Esophagus (tissue), 2 donors: ENCODE results near the gene NTHL1. TPM values are rescaled to one million over a fixed set of nuclear protein-coding genes. Genes with fewer than 3 reads are reported as not detected.

ENCODE experiments used
- H3K27ac ChIP-seq, 2 donors: one replicate each; pipeline ENCODE4 v1.5.1; 2013; ENCODE audit warnings: low read depth in 2 of 2, mild to moderate bottlenecking in 2 of 2, inconsistent platforms in 1 of 2, low read length in 1 of 2, moderate library complexity in 1 of 2
- H3K27me3 ChIP-seq, 2 donors: one replicate each; pipeline ENCODE4 v1.6.1; 2013; ENCODE audit warnings: low read length in 2 of 2, control low read depth in 1 of 2, mild to moderate bottlenecking in 1 of 2; ENCODE audit not compliant: insufficient read depth in 2 of 2, control insufficient read depth in 1 of 2
- H3K36me3 ChIP-seq, 2 donors: one replicate each; pipeline ENCODE4 v1.6.1; 2013; ENCODE audit warnings: low read length in 1 of 2; ENCODE audit not compliant: control insufficient read depth in 2 of 2, insufficient read depth in 2 of 2
- H3K4me1 ChIP-seq, 2 donors: one replicate each; pipeline ENCODE4 v1.6.1; 2013; ENCODE audit warnings: low read length in 1 of 2; ENCODE audit not compliant: control insufficient read depth in 2 of 2, insufficient read depth in 2 of 2
- H3K4me3 ChIP-seq, 2 donors: one replicate each; pipeline ENCODE4 v1.5.1; 2013; ENCODE audit warnings: low read length in 2 of 2, mild to moderate bottlenecking in 2 of 2, low read depth in 1 of 2, moderate library complexity in 1 of 2
- H3K9me3 ChIP-seq, 2 donors: one replicate each; pipeline ENCODE4 v1.6.1; 2013; ENCODE audit warnings: mild to moderate bottlenecking in 2 of 2, low read depth in 1 of 2, low read length in 1 of 2, moderate library complexity in 1 of 2; ENCODE audit not compliant: control insufficient read depth in 2 of 2, insufficient read depth in 1 of 2
- WGBS, 2 donors: extraction: QIAGEN DNeasy Blood & Tissue Kit; methylation state at CpG; one replicate each; pipeline ENCODE4 v1.1.7; 2013; 5-methylcytosine and 5-hydroxymethylcytosine counted together
- polyA plus RNA-seq, 2 donors: library from polyadenylated mRNA; stranded (reverse); fragments of 200-250 nt; gene quantifications; one replicate each; pipeline ENCODE4 v1.2.3, GENCODE V29; 2013
- donor health status: healthy with polysubstance abuse.
- donor health status: Bipolar disorder and iron deficiency.

The NTHL1 gene
- polyA plus RNA-seq: 10 to 100 TPM; 15.1 to 16.2 TPM

DNA sequence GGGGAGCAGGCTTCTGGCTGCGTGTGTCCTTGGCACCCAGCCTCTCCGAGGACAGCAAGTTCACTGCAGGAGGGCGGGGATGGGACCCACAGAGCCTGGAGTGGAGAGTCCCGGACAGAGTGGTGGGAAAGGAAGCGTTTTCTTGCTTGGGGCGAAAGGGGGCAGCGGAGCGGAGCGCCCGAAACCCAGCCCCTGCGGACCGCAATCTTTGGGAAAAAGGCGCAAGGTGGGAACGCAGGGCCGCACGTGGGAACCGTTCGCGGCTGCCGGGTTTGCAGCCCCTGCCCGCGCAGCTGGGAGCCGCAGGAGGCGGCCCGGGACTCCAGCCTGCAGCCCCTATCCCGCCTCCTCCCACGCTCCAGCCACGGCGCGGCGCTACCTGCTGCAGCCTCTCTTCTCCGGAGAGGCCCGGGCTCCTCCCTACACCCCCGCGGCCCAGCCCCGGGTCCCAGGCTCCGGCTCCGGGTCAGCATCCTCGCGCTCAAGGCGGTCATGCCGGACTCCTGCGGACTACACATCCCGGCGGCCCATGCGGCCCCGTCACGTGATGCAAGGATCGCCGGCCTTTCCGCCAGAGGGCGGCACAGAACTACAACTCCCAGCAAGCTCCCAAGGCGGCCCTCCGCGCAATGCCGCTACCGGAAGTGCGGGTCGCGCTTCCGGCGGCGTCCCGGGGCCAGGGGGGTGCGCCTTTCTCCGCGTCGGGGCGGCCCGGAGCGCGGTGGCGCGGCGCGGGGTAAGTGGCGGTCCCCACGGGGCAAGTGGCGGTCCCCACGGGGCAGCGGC is at the start of gene NTHL1, which contains the start of gene TSC2:
TSS of gene NTHL1 (minus strand) at position 505 of the 786 bp plus-strand sequence. CDS start at position 494, 11 bp downstream.
TSS of gene TSC2 (plus strand) at position 656 of the 786 bp plus-strand sequence. CDS start 631 bp downstream, outside the sequence.
- no peaks in the 10 kb centered on the region for H3K27me3 ChIP-seq
- H3K9me3 ChIP-seq: no peaks in the 10 kb centered on the region
- WGBS, 2 donors: 0 to 1% methylated on average over 67 to 81 of the region's 81 CpGs
- H3K27ac ChIP-seq: peak within 1 kb of the TSS; percentile 70 to 74
- H3K4me3 ChIP-seq: peak within 1 kb of the TSS; percentile 73 to 98
- H3K4me1 ChIP-seq: peaks cover 0 to 23% of the 10 kb centered on the region in 2 donors
- H3K36me3 ChIP-seq: peaks cover 0 to 11% of the 10 kb centered on the region in 2 donors

GRCh38 chr16:2096853-2097595 is 49.4 kb upstream of the NTHL1 start:
- Histone ChIP-seq H3K4me3 (no peak overlapping the region), H3K9me3 (no peaks in the 10 kb centered on the region), H3K4me1 (peaks cover under 1 to 5% of the 10 kb centered on the region in 2 donors), H3K36me3 (peaks cover 8 to 49% of the 10 kb centered on the region in 2 donors), H3K27ac (no peak overlapping the region), H3K27me3 (no peaks in the 10 kb centered on the region)
- 72 to 86% methylated on average over 21 to 25 of the region's 25 CpGs for WGBS, 2 donors

DNA sequence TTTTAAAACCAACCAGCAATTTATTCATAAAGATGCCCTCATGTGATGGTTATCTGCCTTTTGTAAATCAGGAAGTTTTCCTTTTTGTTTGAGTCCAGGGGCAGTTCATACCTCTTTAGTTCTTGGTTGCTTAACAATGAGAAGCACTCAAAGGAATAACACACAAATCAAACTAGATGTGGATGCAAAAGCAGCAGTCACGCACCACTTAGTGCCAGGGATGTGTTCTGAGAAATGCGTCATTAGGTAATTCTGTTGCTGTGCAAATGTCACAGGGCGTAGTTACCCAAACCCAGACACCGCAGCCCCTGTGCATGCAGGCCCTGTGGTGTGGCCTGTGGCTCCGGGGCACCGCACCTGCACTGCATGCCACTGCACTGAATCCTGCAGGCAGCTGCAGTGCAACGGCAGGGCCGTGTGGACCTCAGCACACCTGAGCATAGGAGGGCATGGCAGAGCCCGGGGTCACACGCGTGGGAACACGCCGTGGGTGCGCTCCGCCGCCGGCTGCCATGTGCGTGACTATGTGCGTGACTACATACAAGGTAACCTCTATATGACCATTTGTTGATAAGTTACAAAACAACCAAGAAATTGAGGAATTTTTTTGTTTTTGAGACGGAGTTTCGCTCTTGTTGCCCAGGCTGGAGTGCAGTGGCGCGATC is 48.4 kb upstream of the NTHL1 start:
- H3K4me3 ChIP-seq: no peak overlapping the region
- H3K36me3 ChIP-seq: peaks cover 8 to 54% of the 10 kb centered on the region in 2 donors
- peaks cover 7 to 13% of the 10 kb centered on the region in 2 donors for H3K4me1 ChIP-seq
- WGBS, 2 donors: 90 to 91% methylated on average over 23 of the region's 23 CpGs
- no peaks in the 10 kb centered on the region for H3K27me3 ChIP-seq
- no peak overlapping the region for H3K27ac ChIP-seq
- no peaks in the 10 kb centered on the region for H3K9me3 ChIP-seq

DNA sequence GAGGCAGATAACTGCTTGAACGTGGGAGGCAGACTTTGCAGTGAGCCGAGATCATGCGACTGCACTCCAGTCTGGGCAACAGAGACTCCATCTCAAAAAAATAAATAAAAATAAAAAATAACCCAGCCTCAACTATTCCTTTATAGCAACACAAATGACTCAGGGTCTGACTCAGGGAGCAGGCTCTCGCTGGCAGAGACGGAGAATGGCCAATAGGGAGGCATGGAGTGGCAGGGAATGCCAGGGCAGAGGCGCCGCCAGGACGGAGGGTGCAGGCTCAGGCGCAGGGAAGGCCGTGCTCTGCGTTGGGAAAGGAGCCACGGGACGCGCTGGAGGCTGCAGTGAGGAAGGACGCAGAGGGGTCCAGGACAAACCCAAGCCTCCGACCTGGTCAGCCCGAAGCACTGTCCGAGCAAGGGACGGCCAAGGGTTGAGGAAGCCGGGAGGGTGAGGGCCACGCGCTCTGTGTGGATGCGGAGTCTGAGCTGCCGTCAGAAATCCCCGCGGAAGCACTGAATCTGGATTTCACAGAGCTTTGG is 47.8 kb upstream of the NTHL1 start:
- Histone ChIP-seq H3K27ac (no peak overlapping the region), H3K4me3 (no peak overlapping the region), H3K4me1 (peaks cover 7 to 19% of the 10 kb centered on the region in 2 donors), H3K9me3 (no peaks in the 10 kb centered on the region), H3K36me3 (peaks cover 8 to 58% of the 10 kb centered on the region in 2 donors), H3K27me3 (no peaks in the 10 kb centered on the region)
- WGBS, 2 donors: 92 to 95% methylated on average over 26 of the region's 26 CpGs

GRCh38 chr16:2093793-2094192 is 46.2 kb upstream of the NTHL1 start:
- H3K9me3 ChIP-seq: no peaks in the 10 kb centered on the region
- no peak overlapping the region for H3K27ac ChIP-seq
- WGBS, 2 donors: 77 to 78% methylated on average over 14 to 15 of the region's 15 CpGs
- H3K4me1 ChIP-seq: peaks cover 7 to 27% of the 10 kb centered on the region in 2 donors
- no peaks in the 10 kb centered on the region for H3K27me3 ChIP-seq
- no peak overlapping the region for H3K4me3 ChIP-seq
- peaks cover 8 to 61% of the 10 kb centered on the region in 2 donors for H3K36me3 ChIP-seq

DNA sequence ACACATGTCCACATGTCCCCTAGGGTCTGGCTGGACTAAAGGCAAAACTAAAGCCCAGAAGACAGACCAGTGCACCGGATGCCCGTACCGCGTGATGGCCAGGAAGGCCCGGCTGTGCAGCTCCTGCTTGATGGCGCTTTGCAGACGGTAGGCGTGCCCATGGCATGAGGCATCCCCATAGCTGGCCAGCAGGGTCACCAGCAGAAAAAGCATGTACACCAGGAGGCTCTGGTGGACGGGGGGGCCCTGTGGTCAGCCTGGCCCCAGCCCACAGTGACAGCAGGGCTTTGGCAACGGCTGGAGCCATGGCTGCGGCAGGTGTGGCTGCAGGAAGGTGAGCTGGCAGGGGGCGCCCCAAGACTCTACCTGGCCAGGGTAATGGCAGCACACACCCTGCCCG is 45.2 kb upstream of the NTHL1 start:
- H3K4me1 ChIP-seq: peaks cover 7 to 34% of the 10 kb centered on the region in 2 donors
- H3K4me3 ChIP-seq: no peak overlapping the region
- H3K27me3 ChIP-seq: no peaks in the 10 kb centered on the region
- no peaks in the 10 kb centered on the region for H3K9me3 ChIP-seq
- WGBS, 2 donors: 82 to 91% methylated on average over 13 of the region's 13 CpGs
- peaks cover 8 to 69% of the 10 kb centered on the region in 2 donors for H3K36me3 ChIP-seq
- peak overlapping the region in 1 of 2 donors; percentile 85 for H3K27ac ChIP-seq

GRCh38 chr16:2092256-2092620 is 44.6 kb upstream of the NTHL1 start:
- Histone ChIP-seq H3K27me3 (no peaks in the 10 kb centered on the region), H3K36me3 (peaks cover 6 to 73% of the 10 kb centered on the region in 2 donors), H3K27ac (peak overlapping the region in 1 of 2 donors; percentile 85), H3K9me3 (no peaks in the 10 kb centered on the region), H3K4me3 (no peak overlapping the region), H3K4me1 (peaks cover 9 to 39% of the 10 kb centered on the region in 2 donors)
- 65% methylated on average over 16 of the region's 16 CpGs for WGBS, 2 donors

GRCh38 chr16:2091547-2092255 is 44.1 kb upstream of the NTHL1 start:
- Histone ChIP-seq H3K4me3 (peak overlapping the region in 1 of 2 donors; percentile 38), H3K36me3 (peaks cover under 1 to 74% of the 10 kb centered on the region in 2 donors), H3K27ac (peak overlapping the region; percentile 77 to 85), H3K9me3 (no peaks in the 10 kb centered on the region), H3K4me1 (peaks cover 9 to 39% of the 10 kb centered on the region in 2 donors), H3K27me3 (no peaks in the 10 kb centered on the region)
- 64 to 76% methylated on average over 37 to 49 of the region's 49 CpGs for WGBS, 2 donors
